ENCODE measurements around the gene DPY19L3.

- no peak for TF ChIP-seq CTCF (conservative IDR thresholded peaks at IDR 0.05 in 1 of 2, IDR thresholded peaks at IDR 0.05 in 1 of 2; ENCODE audit: low read depth in 1 of 2, low read length in 2 of 2)
- TF ChIP-seq EZH2 (IDR thresholded peaks at IDR 0.05; ENCODE audit: low read length, missing control alignments), result no peak
These were observed 43.3 kb upstream of the DPY19L3 start for GRCh38 chr19:32362318-32362691.

Data from fibroblast of lung (primary cell).